WERI-Rb-1 (cell line): ENCODE data around the gene LRRC51.

Experiments used
- DNase-seq: peaks from one replicate; pipeline ENCODE4 v3.0.0-alpha.2; 2020
- H3K27ac ChIP-seq: fragments of 250-450 bp; sonication (Bioruptor Pico); 2 replicates; pipeline ENCODE4 v1.5.1; 2020; ENCODE audit warnings: mild to moderate bottlenecking, moderate library complexity
- H3K27me3 ChIP-seq: fragments of 250-450 bp; sonication (Bioruptor Pico); 2 replicates; pipeline ENCODE4 v1.5.1; 2021; ENCODE audit warnings: mild to moderate bottlenecking, low read depth, moderate library complexity; ENCODE audit not compliant: insufficient read depth, severe bottlenecking
- H3K36me3 ChIP-seq: fragments of 250-450 bp; sonication (Bioruptor Pico); 2 replicates; pipeline ENCODE4 v1.5.1; 2020; ENCODE audit warnings: mild to moderate bottlenecking, moderate library complexity
- H3K4me3 ChIP-seq: 2 replicates; pipeline ENCODE4 v1.5.1; 2011; ENCODE audit warnings: low read depth, mild to moderate bottlenecking, control low read depth, low read length
- H3K9me3 ChIP-seq: fragments of 250-450 bp; sonication (Bioruptor Pico); 2 replicates; pipeline ENCODE4 v1.5.1; 2021; ENCODE audit warnings: mild to moderate bottlenecking, moderate library complexity; ENCODE audit not compliant: severe bottlenecking
- CTCF ChIP-seq: IDR thresholded peaks from 2 replicates; pipeline ENCODE4 v1.5.1; 2011; ENCODE audit warnings: low read depth, mild to moderate bottlenecking, control low read depth, inconsistent platforms, low read length

The LRRC51 gene

DNA sequence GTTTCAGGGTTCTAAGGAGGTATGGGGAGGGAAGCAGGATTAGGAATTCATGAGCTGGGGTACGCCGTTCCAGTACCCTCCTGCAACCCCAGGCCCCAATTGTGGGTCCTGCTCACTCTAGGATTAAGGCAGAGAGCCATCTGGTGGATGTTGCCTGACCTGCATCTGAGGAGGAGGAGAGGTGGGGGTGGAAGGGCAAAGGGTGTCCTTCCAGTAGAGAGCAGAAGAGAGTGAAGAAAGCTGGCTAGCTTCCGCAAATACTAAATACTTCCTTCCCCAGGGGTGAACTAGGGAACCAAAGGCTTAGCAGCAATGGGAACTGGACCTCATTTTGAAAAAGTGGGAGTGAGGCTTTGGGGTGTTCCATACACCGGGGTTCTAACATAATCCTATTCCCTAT is 10.6 kb downstream of the LRRC51 start:
- peak; percentile 85 for TF ChIP-seq CTCF
- Histone ChIP-seq H3K27me3 (no peaks in the 10 kb centered on the region), H3K36me3 (peaks cover 10% of the 10 kb centered on the region), H3K4me3 (no peak overlapping the region), H3K9me3 (no peaks in the 10 kb centered on the region), H3K27ac (peak overlapping the region; percentile 16; the same call in 1 of the 2 replicates)
- peak; percentile 79 for DNase-seq

- Histone ChIP-seq H3K4me3 (no peak overlapping the region), H3K27me3 (no peaks in the 10 kb centered on the region), H3K9me3 (no peaks in the 10 kb centered on the region), H3K27ac (no peak overlapping the region), H3K36me3 (peaks cover 50% of the 10 kb centered on the region)
- no peak for DNase-seq
- TF ChIP-seq CTCF = no peak
Observed at GRCh38 chr11:72098741-72099140, 18.1 kb downstream of the LRRC51 start.

DNA sequence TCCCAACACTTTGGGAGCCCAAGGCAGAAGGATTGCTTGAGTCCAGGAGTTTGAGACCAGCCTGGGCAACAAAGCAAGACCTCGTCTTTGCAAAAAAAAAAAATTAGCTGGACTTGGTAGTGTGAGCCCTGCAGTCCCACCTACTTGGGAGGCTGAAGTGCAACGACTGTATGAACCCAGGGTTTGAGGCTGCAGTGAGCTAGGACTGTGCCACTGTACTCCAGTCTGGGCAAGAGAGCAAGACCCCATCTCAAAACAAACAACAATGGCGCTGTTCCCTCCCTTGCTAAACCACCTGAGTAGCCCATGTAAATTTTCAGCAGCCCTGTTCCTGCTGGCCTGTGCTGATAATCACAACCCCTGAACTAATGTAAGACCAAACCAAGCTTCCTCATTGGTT is 19.4 kb downstream of the LRRC51 start:
- peaks cover 47% of the 10 kb centered on the region for H3K36me3 ChIP-seq
- no peaks in the 10 kb centered on the region for H3K27me3 ChIP-seq
- DNase-seq = no peak
- TF ChIP-seq CTCF = no peak
- no peaks in the 10 kb centered on the region for H3K9me3 ChIP-seq
- H3K27ac ChIP-seq = no peak overlapping the region
- no peak overlapping the region for H3K4me3 ChIP-seq

DNA sequence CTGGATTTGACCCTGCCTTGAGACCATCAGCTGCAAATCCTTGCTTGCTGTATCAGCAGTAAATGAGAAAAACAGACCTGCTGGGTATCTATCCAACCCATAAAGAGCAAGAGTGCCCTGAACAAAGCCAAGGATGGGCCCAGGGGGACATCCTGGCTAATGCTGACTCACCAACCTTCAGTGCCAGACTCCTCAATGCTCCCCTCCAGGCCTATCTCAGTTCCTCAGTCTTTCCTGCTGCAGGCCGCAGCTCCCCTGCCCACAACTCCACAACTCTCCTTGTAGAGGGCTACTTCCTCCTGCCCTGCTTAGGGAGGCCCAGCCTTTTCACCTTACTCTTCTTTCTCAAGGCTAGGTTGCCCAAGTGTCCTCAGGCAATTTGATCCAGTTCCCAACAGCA is 19.8 kb downstream of the LRRC51 start:
- Histone ChIP-seq H3K27me3 (no peaks in the 10 kb centered on the region), H3K9me3 (no peaks in the 10 kb centered on the region), H3K4me3 (no peak overlapping the region), H3K27ac (no peak overlapping the region), H3K36me3 (peaks cover 47% of the 10 kb centered on the region)
- no peak for TF ChIP-seq CTCF
- no peak for DNase-seq

DNA sequence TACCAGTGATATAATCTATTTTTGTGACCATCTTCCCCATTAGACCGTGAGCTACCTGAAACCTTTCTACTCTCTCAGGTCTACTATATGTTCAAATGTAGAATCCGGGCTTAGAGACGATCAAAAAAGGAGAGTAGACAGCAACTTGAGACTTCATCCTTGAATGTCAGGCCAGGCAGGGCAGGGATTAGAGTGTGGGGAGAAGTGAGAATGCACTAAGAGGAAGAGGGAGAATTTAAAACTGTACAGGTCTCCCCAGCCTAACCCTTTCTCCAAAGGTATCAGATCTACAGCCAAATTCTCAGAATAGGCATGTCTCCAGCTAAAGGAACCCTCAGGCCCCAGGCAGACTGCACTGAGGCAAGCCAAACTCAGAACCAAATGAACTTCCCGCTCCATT is 21.5 kb downstream of the LRRC51 start:
- Histone ChIP-seq H3K9me3 (no peaks in the 10 kb centered on the region), H3K36me3 (peaks cover 39% of the 10 kb centered on the region), H3K27ac (peak overlapping the region; percentile 98), H3K4me3 (peak overlapping the region; percentile 92), H3K27me3 (no peaks in the 10 kb centered on the region)
- DNase-seq = no peak
- no peak for TF ChIP-seq CTCF

DNA sequence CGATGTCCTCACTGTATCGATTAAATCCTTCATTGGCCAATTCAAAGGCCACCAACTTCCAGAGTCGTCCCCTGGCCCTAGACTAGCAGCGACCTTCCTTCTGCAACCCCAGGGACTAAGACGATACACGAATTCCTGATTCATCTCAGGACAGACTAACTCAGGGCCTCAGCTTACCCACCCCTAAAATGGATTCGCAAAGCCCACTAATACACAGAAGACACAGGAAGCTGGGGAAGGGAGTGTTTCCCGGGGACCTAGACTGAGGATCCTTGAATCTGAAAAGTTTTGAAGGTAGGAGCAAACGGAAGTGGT is 21.9 kb downstream of the LRRC51 start:
- Histone ChIP-seq H3K4me3 (peak overlapping the region; percentile 92), H3K27me3 (no peaks in the 10 kb centered on the region), H3K27ac (peak overlapping the region; percentile 98), H3K9me3 (no peaks in the 10 kb centered on the region), H3K36me3 (peaks cover 35% of the 10 kb centered on the region)
- TF ChIP-seq CTCF = no peak
- DNase-seq = no peak
